Peyer's patch (tissue), 4 donors: ENCODE measurements around the gene MOSPD3.

Experiments
- CTCF ChIP-seq, 6 experiments: fragments of 450-650 bp in 4 of 6; fragments of 200-600 bp in 2 of 6; sonication (generic) in 1 of 6; IDR thresholded peaks; one replicate each; pipeline ENCODE4 v1.5.1; 2017 to 2019; ENCODE audit warnings: antibody characterized with exemption in 6 of 6, mild to moderate bottlenecking in 3 of 6, moderate library complexity in 1 of 6
- POLR2A ChIP-seq, 2 donors: fragments of 450-650 bp; IDR thresholded peaks; one replicate each; pipeline ENCODE4 v1.5.1; 2017; ENCODE audit warnings: antibody characterized with exemption in 2 of 2, mild to moderate bottlenecking in 2 of 2, moderate library complexity in 2 of 2

- no peak for TF ChIP-seq CTCF (IDR thresholded peaks at IDR 0.05)
- TF ChIP-seq POLR2A (IDR thresholded peaks at IDR 0.05): no peak
These were observed 12.2 kb upstream of the MOSPD3 start for GRCh38 chr7:100599911-100600729.
